HFF-Myc (cell line): ENCODE measurements around the gene KRT36.

Experiments
- DNase-seq: peaks from one replicate; pipeline ENCODE4 v3.0.0-alpha.2; 2011; ENCODE audit warnings: low read depth; ENCODE audit errors: extremely low read depth
- H3K4me3 ChIP-seq: replicated peaks from 2 replicates; pipeline ENCODE4 v1.5.1; 2011; ENCODE audit warnings: low read depth, mild to moderate bottlenecking, control low read depth, low read length
- TF ChIP-seq, protein P1 (sequence below): IDR thresholded peaks from 2 replicates; pipeline ENCODE4 v1.5.1; 2012; ENCODE audit warnings: mild to moderate bottlenecking, low read depth, low read length, control low read depth; ENCODE audit errors: missing control alignments

The KRT36 gene

GRCh38 chr17:41535764-41536481, 46.2 kb upstream of the KRT36 start:
- no peak overlapping the region for H3K4me3 ChIP-seq
- no peak for DNase-seq
- TF ChIP-seq, protein P1, sequence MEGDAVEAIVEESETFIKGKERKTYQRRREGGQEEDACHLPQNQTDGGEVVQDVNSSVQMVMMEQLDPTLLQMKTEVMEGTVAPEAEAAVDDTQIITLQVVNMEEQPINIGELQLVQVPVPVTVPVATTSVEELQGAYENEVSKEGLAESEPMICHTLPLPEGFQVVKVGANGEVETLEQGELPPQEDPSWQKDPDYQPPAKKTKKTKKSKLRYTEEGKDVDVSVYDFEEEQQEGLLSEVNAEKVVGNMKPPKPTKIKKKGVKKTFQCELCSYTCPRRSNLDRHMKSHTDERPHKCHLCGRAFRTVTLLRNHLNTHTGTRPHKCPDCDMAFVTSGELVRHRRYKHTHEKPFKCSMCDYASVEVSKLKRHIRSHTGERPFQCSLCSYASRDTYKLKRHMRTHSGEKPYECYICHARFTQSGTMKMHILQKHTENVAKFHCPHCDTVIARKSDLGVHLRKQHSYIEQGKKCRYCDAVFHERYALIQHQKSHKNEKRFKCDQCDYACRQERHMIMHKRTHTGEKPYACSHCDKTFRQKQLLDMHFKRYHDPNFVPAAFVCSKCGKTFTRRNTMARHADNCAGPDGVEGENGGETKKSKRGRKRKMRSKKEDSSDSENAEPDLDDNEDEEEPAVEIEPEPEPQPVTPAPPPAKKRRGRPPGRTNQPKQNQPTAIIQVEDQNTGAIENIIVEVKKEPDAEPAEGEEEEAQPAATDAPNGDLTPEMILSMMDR = no peak

- TF ChIP-seq, protein P1 = no peak
- no peak overlapping the region for H3K4me3 ChIP-seq
- DNase-seq = no peak
Observed at GRCh38 chr17:41534899-41535546, 45.3 kb upstream of the KRT36 start.

DNA sequence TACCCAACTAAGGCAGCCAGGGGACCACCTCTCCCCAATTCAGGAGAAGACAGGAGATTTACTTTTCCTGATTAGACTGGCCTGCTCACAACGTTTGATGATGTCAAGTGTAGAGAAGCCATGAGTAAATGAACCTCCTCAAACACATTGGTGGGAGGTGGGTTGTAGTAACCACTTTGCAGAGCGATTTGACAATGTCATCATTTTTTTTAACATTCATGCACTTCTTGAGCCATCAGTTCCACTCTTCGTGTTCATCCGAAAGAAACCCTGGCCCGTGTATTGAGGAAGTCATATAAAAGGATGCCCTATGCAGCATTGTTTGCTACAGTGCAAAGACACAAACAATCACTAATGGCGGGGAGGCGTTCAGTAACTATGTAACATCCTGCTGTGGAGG, 43.9 kb upstream of the KRT36 start:
- no peak overlapping the region for H3K4me3 ChIP-seq
- no peak for DNase-seq
- TF ChIP-seq, protein P1 = no peak

DNA sequence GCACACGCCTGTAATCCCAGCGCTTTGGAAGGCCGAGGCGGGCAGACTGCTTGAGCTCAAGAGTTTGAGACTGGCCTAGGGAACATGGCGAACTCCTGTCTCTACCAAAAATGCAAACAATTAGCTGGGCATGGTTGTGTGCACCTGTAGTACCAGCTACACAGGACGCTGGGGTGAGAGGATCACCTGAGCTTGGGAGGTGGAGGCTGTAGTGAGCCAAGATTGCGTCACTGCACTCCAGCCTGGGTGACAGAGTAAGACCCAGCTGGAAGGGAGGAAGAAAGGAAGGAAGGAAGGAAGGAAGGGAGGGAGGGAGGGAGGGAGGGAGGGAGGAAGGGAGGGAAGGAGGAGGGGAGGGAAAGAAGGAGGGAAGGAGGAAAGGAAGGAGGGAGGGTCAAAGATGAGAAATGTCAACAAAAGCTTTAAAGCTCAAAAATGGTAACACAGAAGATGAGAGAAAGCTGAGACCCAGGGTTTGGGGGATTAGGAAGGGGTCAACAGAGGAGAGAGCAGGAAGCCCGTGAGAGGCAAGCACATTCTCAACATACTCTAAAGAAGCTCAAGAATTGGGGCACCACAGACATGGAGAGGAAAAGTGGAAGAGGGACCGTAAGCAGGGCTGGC, 43.3 kb upstream of the KRT36 start:
- TF ChIP-seq, protein P1 = no peak
- no peak overlapping the region for H3K4me3 ChIP-seq
- DNase-seq = no peak

DNA sequence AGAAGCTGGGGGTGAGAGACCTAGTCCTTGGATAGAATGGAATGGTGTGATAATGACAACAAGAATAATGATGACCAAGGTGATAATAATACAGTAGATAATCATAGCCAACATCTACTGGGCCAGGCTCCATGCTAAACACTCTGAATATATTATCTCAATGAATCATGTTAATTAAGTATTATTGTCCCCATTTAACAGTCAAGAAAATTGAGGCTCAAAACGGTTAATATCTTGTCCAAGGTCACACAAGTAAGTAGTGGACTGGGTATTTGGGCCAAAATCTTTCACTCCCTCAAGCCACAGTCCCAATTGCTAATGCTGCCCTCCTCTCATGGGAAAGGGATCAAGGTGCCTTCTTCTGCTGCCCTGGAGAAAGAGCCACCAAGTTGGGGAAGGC, 42.3 kb upstream of the KRT36 start:
- DNase-seq = no peak
- TF ChIP-seq, protein P1 = no peak
- no peak overlapping the region for H3K4me3 ChIP-seq

DNA sequence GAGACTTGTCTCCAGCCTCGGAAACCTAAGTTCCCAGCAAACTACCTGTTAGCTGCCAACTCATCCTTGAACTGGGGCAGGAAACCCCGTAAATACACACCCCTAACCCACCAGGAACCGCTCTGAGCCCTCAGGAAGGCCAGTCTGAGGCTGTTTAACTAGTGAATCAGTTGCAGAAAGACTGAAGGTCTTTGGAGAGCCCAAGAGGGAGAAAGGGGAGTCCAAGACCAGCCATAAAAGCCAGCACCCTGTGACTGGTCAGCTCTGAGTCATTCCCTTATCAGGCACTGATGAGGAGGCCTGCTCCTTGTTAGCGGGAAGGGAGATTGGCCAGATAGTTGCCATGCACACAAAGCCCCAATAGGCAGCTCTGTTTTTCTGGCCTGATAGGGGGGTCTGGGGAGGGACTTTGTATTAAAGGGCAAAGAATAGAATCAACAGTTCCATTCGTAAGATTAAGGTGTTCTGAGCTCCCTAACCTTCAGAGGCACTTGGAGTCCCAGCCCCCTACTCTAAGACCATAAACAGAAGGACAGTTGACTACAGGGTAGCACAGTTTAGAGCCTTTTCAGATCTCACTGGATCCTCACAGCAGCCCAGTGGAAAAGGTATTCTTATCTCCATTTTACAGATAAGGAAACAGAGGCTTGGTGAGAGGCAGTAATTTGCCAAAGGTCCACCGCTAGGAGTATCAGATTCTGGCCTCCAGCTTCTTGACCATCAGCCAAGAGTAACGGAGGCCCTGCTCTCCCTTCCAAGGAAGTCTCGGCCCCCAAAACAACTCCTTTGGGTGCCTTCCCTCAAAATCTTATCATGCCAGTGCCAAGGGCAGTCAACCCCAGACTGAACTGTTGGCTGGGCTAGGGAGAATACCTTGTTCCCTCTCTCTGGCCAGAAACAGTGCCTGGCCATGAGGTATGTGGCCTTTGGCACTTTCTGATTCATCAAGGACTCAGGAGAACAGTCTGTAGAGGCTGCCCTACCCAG, 40.6 kb upstream of the KRT36 start:
- TF ChIP-seq, protein P1 = no peak
- peak; percentile 49 for DNase-seq
- no peak overlapping the region for H3K4me3 ChIP-seq
